OCI-LY1 (cell line): Measurements from ENCODE around the gene ATXN1.

ENCODE experiments used
- CTCF ChIP-seq: fragments of 200-600 bp; sonication (generic), shearing (Covaris generic); IDR thresholded peaks from 2 replicates; pipeline ENCODE4 v1.5.1; 2017; ENCODE audit warnings: mild to moderate bottlenecking, antibody characterized with exemption, low read length, moderate library complexity, mixed read lengths
- EZH2 ChIP-seq: fragments of 200-600 bp; sonication (generic), shearing (Covaris generic); IDR thresholded peaks from 2 replicates; pipeline ENCODE4 v1.8.0; 2017; ENCODE audit warnings: borderline replicate concordance, mixed run types, mild to moderate bottlenecking, antibody characterized with exemption, low read length, moderate library complexity, mixed read lengths

DNA sequence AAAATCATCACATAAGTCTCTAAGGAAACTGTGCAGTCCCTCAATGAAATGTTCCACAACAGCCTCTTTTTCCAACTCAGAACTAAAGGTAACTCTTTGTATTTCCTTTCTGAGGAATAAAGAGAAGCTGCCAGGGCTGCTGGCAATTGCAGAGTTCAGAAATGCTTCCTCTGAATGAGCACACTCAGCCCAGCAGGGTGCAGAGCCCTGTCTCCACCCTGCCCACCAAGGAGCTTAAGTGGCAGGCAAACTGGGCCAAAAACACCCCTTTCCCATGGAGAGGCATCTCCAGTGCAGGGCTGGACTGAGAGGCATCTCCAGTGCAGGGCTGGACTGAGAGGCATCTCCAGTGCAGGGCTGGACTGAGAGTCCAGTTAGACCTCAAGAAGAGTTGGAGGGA, 267.5 kb downstream of the ATXN1 start:
- TF ChIP-seq CTCF (no peak), EZH2 (no peak)
